ENCODE measurements around the gene SPATA6L. TPM values are rescaled to one million over a fixed set of nuclear protein-coding genes. Genes with fewer than 3 reads are reported as not detected.
A peak's percentile ranks its signal among the peaks of the same experiment; 100 is the strongest.

The SPATA6L gene
- total RNA-seq, 1 experiment from 2014 or later = 0.57 TPM

DNA sequence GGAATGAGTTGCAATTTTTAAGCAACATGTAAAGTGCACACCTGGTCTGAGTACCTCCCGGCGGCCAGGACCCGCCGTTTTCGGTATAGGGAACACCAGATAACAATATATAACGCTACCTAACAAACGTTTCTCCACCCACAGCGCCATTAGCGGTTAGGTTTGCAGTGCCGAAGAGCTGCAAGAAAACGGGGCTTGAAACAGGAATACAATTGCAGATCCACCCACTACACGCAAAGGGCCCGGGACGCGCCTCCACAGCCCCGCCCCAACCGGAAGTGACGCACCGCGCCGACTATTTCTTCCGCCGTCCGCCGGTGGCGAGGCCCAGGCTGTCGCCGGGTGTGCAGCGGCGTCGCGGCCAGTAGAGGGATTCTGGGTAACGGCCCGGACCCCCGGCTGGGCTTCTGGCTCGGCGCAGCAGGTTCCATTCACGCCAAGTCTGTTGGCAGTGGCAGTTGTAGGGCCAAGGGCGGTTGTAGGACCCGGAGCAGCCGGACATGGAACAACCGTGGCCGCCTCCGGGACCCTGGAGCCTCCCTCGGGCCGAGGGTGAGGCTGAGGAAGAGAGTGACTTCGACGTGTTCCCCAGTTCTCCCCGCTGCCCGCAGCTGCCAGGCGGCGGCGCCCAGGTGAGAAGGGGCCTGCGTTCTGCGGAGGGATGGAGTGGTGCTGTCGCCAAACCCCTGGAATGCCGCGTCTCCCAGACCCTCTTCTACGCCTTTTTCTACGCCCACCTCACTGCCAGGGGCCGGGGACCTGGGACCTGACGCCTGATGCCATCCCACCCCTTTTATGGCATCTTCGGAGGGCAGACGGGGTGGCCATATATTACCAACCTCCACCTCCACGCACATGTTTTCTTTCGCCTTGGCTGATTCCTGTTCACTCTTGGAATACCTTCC lies 13.2 kb upstream of the SPATA6L start, which contains the start of gene CDC37L1 (continued):
- TF ChIP-seq, protein P1, sequence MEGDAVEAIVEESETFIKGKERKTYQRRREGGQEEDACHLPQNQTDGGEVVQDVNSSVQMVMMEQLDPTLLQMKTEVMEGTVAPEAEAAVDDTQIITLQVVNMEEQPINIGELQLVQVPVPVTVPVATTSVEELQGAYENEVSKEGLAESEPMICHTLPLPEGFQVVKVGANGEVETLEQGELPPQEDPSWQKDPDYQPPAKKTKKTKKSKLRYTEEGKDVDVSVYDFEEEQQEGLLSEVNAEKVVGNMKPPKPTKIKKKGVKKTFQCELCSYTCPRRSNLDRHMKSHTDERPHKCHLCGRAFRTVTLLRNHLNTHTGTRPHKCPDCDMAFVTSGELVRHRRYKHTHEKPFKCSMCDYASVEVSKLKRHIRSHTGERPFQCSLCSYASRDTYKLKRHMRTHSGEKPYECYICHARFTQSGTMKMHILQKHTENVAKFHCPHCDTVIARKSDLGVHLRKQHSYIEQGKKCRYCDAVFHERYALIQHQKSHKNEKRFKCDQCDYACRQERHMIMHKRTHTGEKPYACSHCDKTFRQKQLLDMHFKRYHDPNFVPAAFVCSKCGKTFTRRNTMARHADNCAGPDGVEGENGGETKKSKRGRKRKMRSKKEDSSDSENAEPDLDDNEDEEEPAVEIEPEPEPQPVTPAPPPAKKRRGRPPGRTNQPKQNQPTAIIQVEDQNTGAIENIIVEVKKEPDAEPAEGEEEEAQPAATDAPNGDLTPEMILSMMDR (IDR thresholded peaks at IDR 0.05 in 2 of 3, conservative IDR thresholded peaks at IDR 0.05 in 1 of 3; ENCODE audit: borderline replicate concordance in 1 of 3, insufficient read depth in 1 of 3, low read depth in 2 of 3, low read length in 2 of 3) = peak; percentile 20 to 59 (median 48); a peak in 4 of 6 replicates
- TF ChIP-seq, protein P2, sequence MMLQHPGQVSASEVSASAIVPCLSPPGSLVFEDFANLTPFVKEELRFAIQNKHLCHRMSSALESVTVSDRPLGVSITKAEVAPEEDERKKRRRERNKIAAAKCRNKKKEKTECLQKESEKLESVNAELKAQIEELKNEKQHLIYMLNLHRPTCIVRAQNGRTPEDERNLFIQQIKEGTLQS (IDR thresholded peaks at IDR 0.05) = no peak
- peak; percentile 15; the same call in 1 of the 2 replicates for TF ChIP-seq RAD21 (IDR thresholded peaks at IDR 0.05; ENCODE audit: low read depth)
- peak; percentile 86 for TF ChIP-seq ZFX (IDR thresholded peaks at IDR 0.05)
- peak; percentile 98 for TF ChIP-seq POLR2AphosphoS5 (IDR thresholded peaks at IDR 0.05; ENCODE audit: low read depth, low read length)
- TF ChIP-seq YY1 (IDR thresholded peaks at IDR 0.05; ENCODE audit: extremely low read depth, insufficient replicate concordance, low read depth, low read length) = peak; percentile 87
- TF ChIP-seq EZH2 (IDR thresholded peaks at IDR 0.05) = no peak
- TF ChIP-seq CBX3 (IDR thresholded peaks at IDR 0.05; ENCODE audit: low read depth) = peak; percentile 50; the same call in 1 of the 2 replicates
- peak; percentile 29 for TF ChIP-seq TCF7L2 (IDR thresholded peaks at IDR 0.05; ENCODE audit: borderline replicate concordance, extremely low read depth, insufficient read depth, insufficient read length)
- peak; percentile 49; the same call in 1 of the 2 replicates for TF ChIP-seq ELF1 (IDR thresholded peaks at IDR 0.05; ENCODE audit: borderline replicate concordance, low read depth)

Data from HCT116 (cell line).